ENCODE measurements around the gene FLNA. TPM values are rescaled to one million over a fixed set of nuclear protein-coding genes. Genes with fewer than 3 reads are reported as not detected.

Gene FLNA
- total RNA-seq, 2 donors from 2014 or later: 124 to 773 TPM

- H3K4me1 ChIP-seq: no peaks in the 10 kb centered on the region
- no peaks in the 10 kb centered on the region for H3K9me3 ChIP-seq
- H3K27ac ChIP-seq: no peak overlapping the region
- H3K4me3 ChIP-seq: no peak overlapping the region
- no peaks in the 10 kb centered on the region for H3K36me3 ChIP-seq
- no peak for DNase-seq
- no peak for TF ChIP-seq CTCF (IDR thresholded peaks at IDR 0.05)
- intact Hi-C loops (cut with DNase I): no loop called here
- H3K9ac ChIP-seq (ENCODE audit: low read depth in 2 of 2, low read length in 2 of 2): no peak overlapping the region
- no peaks in the 10 kb centered on the region for H3K27me3 ChIP-seq
These were observed 39.9 kb downstream of the FLNA start for GRCh38 chrX:154334496-154334895.

GRCh38 chrX:154333837-154334271 lies 40.6 kb downstream of the FLNA start:
- H3K9ac ChIP-seq (ENCODE audit: low read depth in 2 of 2, low read length in 2 of 2): no peak overlapping the region
- intact Hi-C loops (cut with DNase I): no loop called here
- DNase-seq: no peak
- H3K27me3 ChIP-seq: no peaks in the 10 kb centered on the region
- no peak overlapping the region for H3K27ac ChIP-seq
- no peaks in the 10 kb centered on the region for H3K4me1 ChIP-seq
- H3K4me3 ChIP-seq: no peak overlapping the region
- H3K36me3 ChIP-seq: no peaks in the 10 kb centered on the region
- TF ChIP-seq CTCF (IDR thresholded peaks at IDR 0.05): no peak
- H3K9me3 ChIP-seq: no peaks in the 10 kb centered on the region

- no peaks in the 10 kb centered on the region for H3K27me3 ChIP-seq
- no peaks in the 10 kb centered on the region for H3K36me3 ChIP-seq
- H3K9ac ChIP-seq (ENCODE audit: low read depth in 2 of 2, low read length in 2 of 2): no peak overlapping the region
- no peak overlapping the region for H3K4me3 ChIP-seq
- no peaks in the 10 kb centered on the region for H3K4me1 ChIP-seq
- no peaks in the 10 kb centered on the region for H3K9me3 ChIP-seq
- no peak for TF ChIP-seq CTCF (IDR thresholded peaks at IDR 0.05)
- no peak for DNase-seq
- intact Hi-C loops (cut with DNase I): no loop called here
- H3K27ac ChIP-seq: no peak overlapping the region
These were observed 41.3 kb downstream of the FLNA start for GRCh38 chrX:154333116-154333515.

- intact Hi-C loops (cut with DNase I): no loop called here
- Histone ChIP-seq H3K4me3 (no peak overlapping the region), H3K9ac (ENCODE audit: low read depth in 2 of 2, low read length in 2 of 2) (no peak overlapping the region), H3K4me1 (no peaks in the 10 kb centered on the region), H3K9me3 (no peaks in the 10 kb centered on the region), H3K36me3 (no peaks in the 10 kb centered on the region), H3K27me3 (no peaks in the 10 kb centered on the region), H3K27ac (no peak overlapping the region)
- TF ChIP-seq CTCF (IDR thresholded peaks at IDR 0.05): no peak
- DNase-seq: no peak
These were observed 41.9 kb downstream of the FLNA start for GRCh38 chrX:154332561-154332960.

- no peak for DNase-seq
- Histone ChIP-seq H3K27ac (no peak overlapping the region), H3K36me3 (no peaks in the 10 kb centered on the region), H3K4me1 (no peaks in the 10 kb centered on the region), H3K4me3 (no peak overlapping the region), H3K9ac (ENCODE audit: low read depth in 2 of 2, low read length in 2 of 2) (no peak overlapping the region), H3K27me3 (peaks cover 7% of the 10 kb centered on the region), H3K9me3 (no peaks in the 10 kb centered on the region)
- intact Hi-C loops (cut with DNase I): no loop called here
- no peak for TF ChIP-seq CTCF (IDR thresholded peaks at IDR 0.05)
These were observed 45.1 kb downstream of the FLNA start for GRCh38 chrX:154329294-154329693.

- H3K27ac ChIP-seq: no peak overlapping the region
- peaks cover 13% of the 10 kb centered on the region for H3K27me3 ChIP-seq
- H3K9ac ChIP-seq (ENCODE audit: low read depth in 2 of 2, low read length in 2 of 2): no peak overlapping the region
- no peaks in the 10 kb centered on the region for H3K4me1 ChIP-seq
- no peak for DNase-seq
- H3K36me3 ChIP-seq: no peaks in the 10 kb centered on the region
- TF ChIP-seq CTCF (IDR thresholded peaks at IDR 0.05): no peak
- intact Hi-C loops (cut with DNase I): no loop called here
- H3K9me3 ChIP-seq: no peaks in the 10 kb centered on the region
- H3K4me3 ChIP-seq: no peak overlapping the region
These were observed 45.8 kb downstream of the FLNA start for GRCh38 chrX:154328646-154329045.
